Spleen (tissue), 11 donors: ENCODE results near the gene TSPYL1. TPM values are rescaled to one million over a fixed set of nuclear protein-coding genes. Genes with fewer than 3 reads are reported as not detected.
A peak's percentile ranks its signal among the peaks of the same experiment; 100 is the strongest.

ENCODE experiments used
- DNase-seq: peaks from one replicate; pipeline ENCODE4 v3.0.0-alpha.2; 2020
- H3K27ac ChIP-seq, 8 donors: fragments of 200-600 bp; sonication (generic) in 7 of 8; 1 replicate in 4 of 8; 2 replicates in 4 of 8; pipeline versions ENCODE4 v1.5.0 to v1.8.0; 2016 to 2021; ENCODE audit warnings: inconsistent platforms in 4 of 8, mild to moderate bottlenecking in 4 of 8, moderate library complexity in 1 of 8
- H3K27me3 ChIP-seq, 7 donors: fragments of 200-600 bp; sonication (generic) in 6 of 7; replicated peaks in 1 of 7; 1 replicate in 4 of 7; 2 replicates in 3 of 7; pipeline versions ENCODE4 v1.5.0 to v1.8.0; 2016 to 2021; ENCODE audit warnings: inconsistent platforms in 3 of 7, mild to moderate bottlenecking in 1 of 7
- H3K36me3 ChIP-seq, 6 donors: fragments of 200-600 bp; sonication (generic) in 5 of 6; 1 replicate in 4 of 6; 2 replicates in 2 of 6; pipeline versions ENCODE4 v1.5.0 to v1.8.0; 2016 to 2021; ENCODE audit warnings: inconsistent platforms in 2 of 6
- H3K4me1 ChIP-seq, 6 donors: fragments of 200-600 bp; sonication (generic) in 5 of 6; 1 replicate in 3 of 6; 2 replicates in 3 of 6; pipeline versions ENCODE4 v1.5.0 to v1.8.0; 2016 to 2021; ENCODE audit warnings: inconsistent platforms in 3 of 6
- H3K4me3 ChIP-seq, 8 donors: fragments of 200-600 bp; sonication (generic) in 7 of 8; 1 replicate in 4 of 8; 2 replicates in 4 of 8; pipeline versions ENCODE4 v1.5.0 to v1.8.0; 2016 to 2021; ENCODE audit warnings: inconsistent platforms in 4 of 8, mild to moderate bottlenecking in 4 of 8, moderate library complexity in 2 of 8
- H3K9me3 ChIP-seq, 8 donors: fragments of 200-600 bp; sonication (generic) in 7 of 8; 1 replicate in 4 of 8; 2 replicates in 4 of 8; pipeline versions ENCODE4 v1.5.0 to v1.8.0; 2016 to 2021; ENCODE audit warnings: inconsistent platforms in 4 of 8
- POLR2A ChIP-seq, 3 donors: fragments of 450-650 bp; IDR thresholded peaks; one replicate each; pipeline ENCODE4 v1.5.1; 2017; ENCODE audit warnings: antibody characterized with exemption in 3 of 3, mild to moderate bottlenecking in 1 of 3
- POLR2AphosphoS5 ChIP-seq, 3 donors: sonication (generic); formaldehyde crosslinking; IDR thresholded peaks; one replicate each; pipeline ENCODE4 v1.5.1; 2017; ENCODE audit warnings: antibody characterized with exemption in 3 of 3
- WGBS, 5 donors: extraction: QIAGEN DNeasy Blood & Tissue Kit in 3 of 5; methylation state at CpG; one replicate each; pipeline versions ENCODE4 v1.1.5 to v1.1.7; 2013 to 2018; 5-methylcytosine and 5-hydroxymethylcytosine counted together
- intact Hi-C: fragments of 100-400 bp; cut with DNase I; formaldehyde crosslinking; loops from one replicate; pipeline ENCODE4 v1.15.0; 2023; ENCODE audit warnings: low total_unique reads
- polyA plus RNA-seq, 3 donors: library from polyadenylated mRNA; stranded (reverse); fragments of 200-250 nt; gene quantifications; one replicate each; pipeline ENCODE4 v1.2.1, GENCODE V29; 2013
- total RNA-seq, 7 donors: library from RNA; depleted of rRNA in 3 of 7; stranded (reverse); fragments of >200 nt in 3 of 7; fragmentation: NEBNext Ultra II Directional in 4 of 7; extraction: Animal tissue kit (Norgen Biotek cat#: 25700) in 4 of 7; gene quantifications; one replicate each; pipeline versions ENCODE4 v1.1.0 to v1.2.1, GENCODE V29; 2016 to 2021
- TF ChIP-seq, protein P1 (sequence below), 11 experiments: fragments of 200-600 bp in 7 of 11; fragments of 450-650 bp in 4 of 11; sonication (generic) in 4 of 11; IDR thresholded peaks in 8 of 11; conservative IDR thresholded peaks in 3 of 11; 1 replicate in 7 of 11; 2 replicates in 4 of 11; pipeline versions ENCODE4 v1.4.0 to v1.8.0; 2016 to 2021; ENCODE audit warnings: antibody characterized with exemption in 11 of 11, inconsistent platforms in 4 of 11, mild to moderate bottlenecking in 1 of 11
- donor health status: healthy with polysubstance abuse.
- donor health status: DM: no; HTN: no; CAD: no; lungs with moderate emphysema.
- donor health status: DM: no; HTN: no; CAD: no.
- donor health status: Bipolar disorder and iron deficiency.
- donor health status: healthy.
- donor health status: DM: no; HTN: no; CAD: no.
- donor health status: DM: yes; HTN: yes; CAD: no.

Gene TSPYL1
- total and polyA plus RNA-seq, 10 donors: 28.7 to 97.7 (median 66.5) TPM

DNA sequence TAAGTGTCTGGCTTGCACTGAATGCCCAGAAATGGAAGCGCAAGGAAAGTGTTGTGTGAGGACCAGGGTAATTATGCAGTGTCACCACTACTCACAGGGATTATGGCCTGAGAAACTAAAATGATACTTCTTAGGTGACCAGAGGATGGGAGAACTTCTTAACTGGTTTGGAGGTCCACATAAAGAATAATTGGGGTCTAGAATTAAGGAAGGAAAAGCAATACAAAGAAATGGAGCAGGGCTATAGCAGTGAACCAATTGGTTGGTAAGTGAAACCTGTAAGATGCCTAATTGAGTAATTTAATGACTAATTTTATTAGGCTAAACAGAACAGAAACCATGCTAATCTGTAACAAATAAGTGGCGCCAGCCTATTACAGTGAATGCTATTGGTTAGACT, 31.2 kb downstream of the TSPYL1 start:
- Histone ChIP-seq H3K27me3 (no peaks in the 10 kb centered on the region), H3K36me3 (peaks cover 0 to 9% (median 0%) of the 10 kb centered on the region in 6 donors), H3K27ac (peak overlapping the region in 1 of 8 donors; percentile 18), H3K4me3 (no peak overlapping the region), H3K4me1 (peaks cover 24 to 63% (median 41%) of the 10 kb centered on the region in 6 donors), H3K9me3 (no peaks in the 10 kb centered on the region)
- 92 to 98% (median 94%) methylated on average over 2 of the region's 2 CpGs for WGBS, 5 donors
- intact Hi-C loops: no loop called here
- no peak for DNase-seq
- TF ChIP-seq POLR2A (IDR thresholded peaks at IDR 0.05) (no peak), POLR2AphosphoS5 (IDR thresholded peaks at IDR 0.05) (no peak)
- TF ChIP-seq, protein P1, sequence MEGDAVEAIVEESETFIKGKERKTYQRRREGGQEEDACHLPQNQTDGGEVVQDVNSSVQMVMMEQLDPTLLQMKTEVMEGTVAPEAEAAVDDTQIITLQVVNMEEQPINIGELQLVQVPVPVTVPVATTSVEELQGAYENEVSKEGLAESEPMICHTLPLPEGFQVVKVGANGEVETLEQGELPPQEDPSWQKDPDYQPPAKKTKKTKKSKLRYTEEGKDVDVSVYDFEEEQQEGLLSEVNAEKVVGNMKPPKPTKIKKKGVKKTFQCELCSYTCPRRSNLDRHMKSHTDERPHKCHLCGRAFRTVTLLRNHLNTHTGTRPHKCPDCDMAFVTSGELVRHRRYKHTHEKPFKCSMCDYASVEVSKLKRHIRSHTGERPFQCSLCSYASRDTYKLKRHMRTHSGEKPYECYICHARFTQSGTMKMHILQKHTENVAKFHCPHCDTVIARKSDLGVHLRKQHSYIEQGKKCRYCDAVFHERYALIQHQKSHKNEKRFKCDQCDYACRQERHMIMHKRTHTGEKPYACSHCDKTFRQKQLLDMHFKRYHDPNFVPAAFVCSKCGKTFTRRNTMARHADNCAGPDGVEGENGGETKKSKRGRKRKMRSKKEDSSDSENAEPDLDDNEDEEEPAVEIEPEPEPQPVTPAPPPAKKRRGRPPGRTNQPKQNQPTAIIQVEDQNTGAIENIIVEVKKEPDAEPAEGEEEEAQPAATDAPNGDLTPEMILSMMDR (IDR thresholded peaks at IDR 0.05 in 8 of 11, conservative IDR thresholded peaks at IDR 0.05 in 3 of 11): no peak

DNA sequence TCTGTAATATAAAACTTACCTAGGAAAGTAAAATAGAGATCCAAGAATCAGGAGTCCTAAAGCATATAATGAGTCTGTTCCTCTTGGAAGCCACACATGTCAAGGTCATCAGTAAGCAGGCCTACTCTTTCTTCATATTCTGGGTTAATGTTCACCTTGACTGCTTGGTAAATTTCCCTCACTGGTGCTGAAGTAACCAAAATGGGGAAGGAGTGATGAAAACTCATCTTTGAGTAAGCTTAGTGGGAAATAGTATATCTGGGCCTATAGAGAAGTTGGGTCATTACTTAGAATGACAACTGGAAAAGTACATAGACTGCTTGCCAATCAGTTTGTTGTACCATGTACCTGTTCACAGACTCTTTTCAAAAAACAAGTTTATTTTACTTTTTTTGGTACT, 32.4 kb downstream of the TSPYL1 start:
- Histone ChIP-seq H3K4me1 (peaks cover 16 to 51% (median 30%) of the 10 kb centered on the region in 6 donors), H3K27ac (peak overlapping the region in 3 of 8 donors; percentile 8 to 18 (median 12))
- intact Hi-C loops: no loop called here

DNA sequence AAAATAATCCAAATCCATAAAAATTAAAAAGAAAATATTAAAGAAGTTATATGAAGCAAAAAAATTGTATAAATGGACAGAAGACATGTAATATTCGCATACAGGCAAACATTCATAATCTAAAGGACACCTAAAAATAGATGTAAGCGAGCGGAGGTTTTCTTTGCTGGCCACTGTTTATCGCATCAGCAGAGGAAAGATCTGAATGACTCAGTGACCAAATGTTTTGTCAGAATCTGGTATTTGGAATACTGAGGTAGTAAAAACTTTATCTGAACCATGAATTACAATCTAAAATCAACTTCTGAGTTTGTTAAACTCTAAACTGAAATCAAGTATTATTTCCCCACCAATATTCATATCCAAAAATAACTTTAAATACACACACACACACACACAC, 33.6 kb downstream of the TSPYL1 start:
- 93 to 98% (median 95%) methylated on average over 4 of the region's 4 CpGs for WGBS, 5 donors
- TF ChIP-seq POLR2A (IDR thresholded peaks at IDR 0.05): no peak
- TF ChIP-seq, protein P1 (IDR thresholded peaks at IDR 0.05 in 8 of 11, conservative IDR thresholded peaks at IDR 0.05 in 3 of 11): no peak
- no peak for TF ChIP-seq POLR2AphosphoS5 (IDR thresholded peaks at IDR 0.05)
- Histone ChIP-seq H3K36me3 (peaks cover 0 to 14% (median 0%) of the 10 kb centered on the region in 6 donors), H3K4me3 (no peak overlapping the region), H3K4me1 (peaks cover 7 to 39% (median 18%) of the 10 kb centered on the region in 6 donors), H3K27me3 (no peaks in the 10 kb centered on the region), H3K9me3 (no peaks in the 10 kb centered on the region), H3K27ac (no peak overlapping the region)
- intact Hi-C loops: no loop called here
- no peak for DNase-seq

More for the DNA sequence above, 32.4 kb downstream of the TSPYL1 start:
- no peaks in the 10 kb centered on the region for H3K27me3 ChIP-seq
- no peaks in the 10 kb centered on the region for H3K9me3 ChIP-seq
- no peak for DNase-seq
- no peak overlapping the region for H3K4me3 ChIP-seq
- H3K36me3 ChIP-seq: peaks cover 0 to 14% (median 0%) of the 10 kb centered on the region in 6 donors
- TF ChIP-seq, protein P1 (IDR thresholded peaks at IDR 0.05 in 8 of 11, conservative IDR thresholded peaks at IDR 0.05 in 3 of 11): no peak
- TF ChIP-seq POLR2A (IDR thresholded peaks at IDR 0.05) (no peak), POLR2AphosphoS5 (IDR thresholded peaks at IDR 0.05) (no peak)

DNA sequence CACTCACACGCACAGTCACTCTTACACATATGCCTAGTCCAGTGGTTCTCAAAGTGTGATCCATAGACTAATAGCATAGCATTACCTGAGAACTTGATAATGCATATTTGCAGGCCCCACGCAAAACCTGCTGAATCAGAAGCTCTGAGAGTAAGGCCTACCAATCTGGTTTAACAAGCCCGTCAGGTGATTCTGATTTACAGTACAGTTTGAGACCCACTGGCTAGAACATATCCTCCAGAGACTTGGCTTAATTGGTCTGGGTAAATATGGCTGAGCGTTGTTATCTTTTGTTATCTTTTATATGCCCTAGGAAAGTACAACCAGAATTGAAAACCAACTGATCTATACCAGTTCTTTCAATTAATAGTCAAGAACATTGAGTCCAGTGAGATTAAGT, 35.4 kb downstream of the TSPYL1 start:
- H3K9me3 ChIP-seq: no peaks in the 10 kb centered on the region
- H3K36me3 ChIP-seq: peaks cover 0 to 19% (median 3%) of the 10 kb centered on the region in 6 donors
- no peak for DNase-seq
- H3K27me3 ChIP-seq: no peaks in the 10 kb centered on the region
- 87 to 100% (median 96%) methylated on average over 4 of the region's 4 CpGs for WGBS, 5 donors
- no peak for TF ChIP-seq POLR2AphosphoS5 (IDR thresholded peaks at IDR 0.05)
- TF ChIP-seq, protein P1 (IDR thresholded peaks at IDR 0.05 in 8 of 11, conservative IDR thresholded peaks at IDR 0.05 in 3 of 11): no peak
- no peak for TF ChIP-seq POLR2A (IDR thresholded peaks at IDR 0.05)
- H3K4me3 ChIP-seq: no peak overlapping the region
- intact Hi-C loops: no loop called here
- no peak overlapping the region for H3K27ac ChIP-seq
- peaks cover 0 to 21% (median 2%) of the 10 kb centered on the region in 6 donors for H3K4me1 ChIP-seq
